ENCODE results near the gene TRIM3.

DNA sequence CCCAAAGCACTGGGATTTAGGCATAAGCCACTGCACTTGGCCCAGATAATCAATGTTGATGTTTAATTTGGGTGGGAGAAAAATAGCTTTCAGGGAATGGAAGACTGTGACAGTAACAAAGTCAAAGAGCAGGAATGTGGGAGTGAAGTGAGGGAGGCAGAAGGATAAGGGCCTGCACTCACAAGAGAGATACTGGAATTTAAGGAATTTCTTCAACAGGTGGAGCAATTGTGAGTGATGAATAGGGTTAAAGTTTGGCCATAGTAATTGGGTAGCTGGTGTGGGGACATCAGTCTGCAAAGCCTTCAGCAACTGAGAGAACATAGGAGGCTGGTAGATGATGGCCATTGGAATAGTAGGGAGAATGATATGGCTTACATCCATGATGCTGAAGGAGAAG lies 46.2 kb downstream of the TRIM3 start:
- TF ChIP-seq, protein P1, sequence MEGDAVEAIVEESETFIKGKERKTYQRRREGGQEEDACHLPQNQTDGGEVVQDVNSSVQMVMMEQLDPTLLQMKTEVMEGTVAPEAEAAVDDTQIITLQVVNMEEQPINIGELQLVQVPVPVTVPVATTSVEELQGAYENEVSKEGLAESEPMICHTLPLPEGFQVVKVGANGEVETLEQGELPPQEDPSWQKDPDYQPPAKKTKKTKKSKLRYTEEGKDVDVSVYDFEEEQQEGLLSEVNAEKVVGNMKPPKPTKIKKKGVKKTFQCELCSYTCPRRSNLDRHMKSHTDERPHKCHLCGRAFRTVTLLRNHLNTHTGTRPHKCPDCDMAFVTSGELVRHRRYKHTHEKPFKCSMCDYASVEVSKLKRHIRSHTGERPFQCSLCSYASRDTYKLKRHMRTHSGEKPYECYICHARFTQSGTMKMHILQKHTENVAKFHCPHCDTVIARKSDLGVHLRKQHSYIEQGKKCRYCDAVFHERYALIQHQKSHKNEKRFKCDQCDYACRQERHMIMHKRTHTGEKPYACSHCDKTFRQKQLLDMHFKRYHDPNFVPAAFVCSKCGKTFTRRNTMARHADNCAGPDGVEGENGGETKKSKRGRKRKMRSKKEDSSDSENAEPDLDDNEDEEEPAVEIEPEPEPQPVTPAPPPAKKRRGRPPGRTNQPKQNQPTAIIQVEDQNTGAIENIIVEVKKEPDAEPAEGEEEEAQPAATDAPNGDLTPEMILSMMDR (IDR thresholded peaks at IDR 0.05 in 2 of 3, conservative IDR thresholded peaks at IDR 0.05 in 1 of 3; ENCODE audit: borderline replicate concordance in 1 of 3, insufficient read depth in 1 of 3, low read depth in 2 of 3, low read length in 2 of 3) = no peak
- no peak for TF ChIP-seq MAX (IDR thresholded peaks at IDR 0.05)
- no peak for TF ChIP-seq YY1 (IDR thresholded peaks at IDR 0.05; ENCODE audit: extremely low read depth, insufficient replicate concordance, low read depth, low read length)
- TF ChIP-seq RAD21 (IDR thresholded peaks at IDR 0.05; ENCODE audit: low read depth) = no peak
- TF ChIP-seq ELF1 (IDR thresholded peaks at IDR 0.05; ENCODE audit: borderline replicate concordance, low read depth) = no peak
- TF ChIP-seq POLR2AphosphoS5 (IDR thresholded peaks at IDR 0.05; ENCODE audit: low read depth, low read length) = no peak
- no peak for TF ChIP-seq EZH2 (IDR thresholded peaks at IDR 0.05)
- TF ChIP-seq ZFX (IDR thresholded peaks at IDR 0.05) = no peak
- TF ChIP-seq JUND (IDR thresholded peaks at IDR 0.05) = no peak
- no peak for TF ChIP-seq SP1 (IDR thresholded peaks at IDR 0.05; ENCODE audit: low read depth)
- TF ChIP-seq REST (IDR thresholded peaks at IDR 0.05; ENCODE audit: low read depth) = no peak
- TF ChIP-seq CEBPB (IDR thresholded peaks at IDR 0.05; ENCODE audit: low read depth) = no peak
- TF ChIP-seq POLR2A (IDR thresholded peaks at IDR 0.05; ENCODE audit: borderline replicate concordance, extremely low read depth, insufficient read depth, insufficient read length) = no peak
